Measurements from ENCODE around the gene SHISA2.
"Not testable (repeated sequence)": the region's sequence is repeated elsewhere in the genome, so short reads cannot be mapped to it uniquely, and the experiment has no call there.

SHISA2 gene

DNA sequence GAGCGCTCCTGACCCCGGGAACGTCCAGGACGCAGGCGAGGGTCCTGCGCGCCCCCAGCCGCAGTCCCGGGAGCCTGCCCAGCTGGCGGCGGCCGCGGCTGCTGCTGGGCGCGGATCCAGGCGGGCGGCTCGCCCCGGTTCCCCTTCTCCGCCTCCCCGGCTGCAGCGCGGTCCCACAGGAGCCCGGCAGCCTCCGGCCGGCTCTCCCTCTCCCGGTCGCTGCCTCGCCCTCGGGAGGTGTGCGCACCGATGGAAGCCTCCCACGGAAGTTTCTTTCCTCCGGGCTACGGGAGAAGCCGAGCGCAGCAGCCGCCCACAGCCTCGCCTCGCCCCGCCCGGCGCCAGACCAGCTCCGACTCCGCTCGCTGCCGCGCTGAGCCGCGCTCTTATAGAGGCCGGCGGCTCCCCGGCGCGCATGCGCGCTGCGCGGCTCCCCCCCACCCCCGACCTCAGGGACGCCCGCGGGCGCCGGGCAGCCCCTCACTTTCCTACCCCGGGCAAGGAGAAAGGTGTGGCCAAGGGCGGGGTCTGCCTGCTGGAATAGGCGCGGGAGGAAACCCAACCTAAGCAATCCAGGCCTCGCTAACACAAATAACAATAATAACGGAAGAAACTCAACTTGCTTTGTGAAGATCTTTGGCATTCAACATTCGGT, at the start of gene SHISA2:
SHISA2 (minus strand) TSS at position 360 of the 655 bp plus-strand sequence. CDS start 1,041 bp downstream, outside the sequence.
- peak; percentile 75 for DNase-seq (ENCODE audit: low read depth, low spot score)

- no peak for DNase-seq (ENCODE audit: low read depth, low spot score)
Measured at GRCh38 chr13:26095846-26096610, 44.2 kb upstream of the SHISA2 start.

GRCh38 chr13:26095338-26095737, 43.5 kb upstream of the SHISA2 start:
- DNase-seq (ENCODE audit: low read depth, low spot score), result no peak

DNA sequence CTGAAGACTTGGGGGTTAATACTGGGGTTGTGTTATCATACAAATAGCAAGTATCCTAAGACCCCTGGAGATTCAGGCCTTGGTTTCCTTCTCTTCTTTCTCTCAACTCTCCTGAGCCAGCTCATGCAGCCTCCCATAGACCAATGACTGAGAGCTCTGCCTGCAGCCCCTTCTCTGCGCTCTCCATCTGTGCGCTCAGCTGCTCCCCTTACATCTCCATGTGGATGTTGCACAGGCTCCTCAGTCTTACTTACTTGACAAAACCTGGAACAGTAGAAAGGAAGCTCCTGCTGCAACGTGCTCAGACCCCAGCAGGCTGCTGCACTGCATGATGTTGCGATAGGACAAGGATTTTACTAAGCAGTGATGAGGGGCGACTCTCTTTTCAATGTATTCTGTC, 25.0 kb upstream of the SHISA2 start:
- DNase-seq (ENCODE audit: low read depth, low spot score), result not testable (repeated sequence)

DNA sequence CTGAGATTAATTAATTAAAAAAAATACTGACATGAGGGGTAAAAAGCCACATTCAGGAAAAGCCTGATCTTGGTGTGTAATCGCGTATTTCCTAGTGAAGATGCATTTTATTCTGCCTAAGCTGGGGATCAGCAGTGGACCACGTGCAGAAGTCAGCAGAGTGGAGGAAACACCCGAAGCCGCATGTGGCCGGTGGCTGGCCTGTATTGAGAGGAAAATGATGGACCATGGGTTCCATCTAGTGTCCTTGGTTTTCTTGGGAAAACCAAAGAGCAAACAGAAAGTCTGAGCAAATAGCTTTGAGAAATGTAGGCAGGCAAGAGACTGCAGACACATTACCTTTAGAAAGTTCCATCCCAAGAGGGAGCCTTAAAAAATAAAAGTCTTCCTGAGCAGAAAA, 23.7 kb upstream of the SHISA2 start:
- peak; percentile 8 for DNase-seq (ENCODE audit: low read depth, low spot score)

- peak; percentile 29 for DNase-seq (ENCODE audit: low read depth, low spot score)
Measured at GRCh38 chr13:26074706-26075105, 22.9 kb upstream of the SHISA2 start.

GRCh38 chr13:26072335-26072734, 20.5 kb upstream of the SHISA2 start:
- not testable (repeated sequence) for DNase-seq (ENCODE audit: low read depth, low spot score)

GRCh38 chr13:26071691-26072090, 19.9 kb upstream of the SHISA2 start:
- DNase-seq (ENCODE audit: low read depth, low spot score), result no peak

GRCh38 chr13:26069642-26070041, 17.8 kb upstream of the SHISA2 start:
- not testable (repeated sequence) for DNase-seq (ENCODE audit: low read depth, low spot score)

DNA sequence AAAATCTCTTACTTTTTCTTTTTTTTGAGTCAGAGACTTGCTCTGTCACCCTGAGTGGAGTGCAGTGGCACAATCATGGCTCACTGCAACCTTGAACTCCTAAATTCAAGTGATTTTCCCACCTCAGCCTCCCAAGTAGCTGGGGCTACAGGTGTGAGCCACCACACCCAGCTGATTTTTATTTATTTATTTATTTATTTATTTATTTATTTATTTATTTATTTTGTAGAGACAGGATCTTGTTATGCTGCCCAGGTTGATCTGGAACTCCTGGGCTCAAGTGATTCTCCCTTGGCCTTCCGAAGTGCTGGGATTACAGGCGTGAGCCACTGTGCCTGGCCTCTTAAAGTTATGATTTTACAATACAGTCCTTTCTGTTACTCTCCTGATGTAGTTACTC, 16.6 kb upstream of the SHISA2 start:
- DNase-seq (ENCODE audit: low read depth, low spot score), result not testable (repeated sequence)

DNA sequence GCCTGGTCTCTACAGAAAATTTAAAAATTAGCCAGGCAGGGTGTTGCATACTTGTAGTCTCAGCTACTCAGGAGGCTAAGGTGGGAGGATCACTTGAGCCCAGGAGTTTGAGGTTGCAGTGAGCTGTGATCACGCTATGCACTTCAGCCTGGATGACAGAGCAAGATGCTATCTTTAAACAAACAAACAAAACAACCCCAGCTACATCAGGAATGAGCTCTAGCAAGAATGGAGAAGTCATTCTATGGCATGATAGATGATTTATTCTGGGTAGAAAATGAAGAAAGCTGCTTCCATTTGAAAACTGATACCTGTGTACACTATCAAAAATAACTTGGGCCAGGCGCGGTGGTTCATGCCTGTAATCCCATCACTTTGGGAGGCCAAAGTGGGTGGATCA, 15.8 kb upstream of the SHISA2 start:
- no peak for DNase-seq (ENCODE audit: low read depth, low spot score)

GRCh38 chr13:26066492-26066891, 14.7 kb upstream of the SHISA2 start:
- DNase-seq (ENCODE audit: low read depth, low spot score), result not testable (repeated sequence)

DNA sequence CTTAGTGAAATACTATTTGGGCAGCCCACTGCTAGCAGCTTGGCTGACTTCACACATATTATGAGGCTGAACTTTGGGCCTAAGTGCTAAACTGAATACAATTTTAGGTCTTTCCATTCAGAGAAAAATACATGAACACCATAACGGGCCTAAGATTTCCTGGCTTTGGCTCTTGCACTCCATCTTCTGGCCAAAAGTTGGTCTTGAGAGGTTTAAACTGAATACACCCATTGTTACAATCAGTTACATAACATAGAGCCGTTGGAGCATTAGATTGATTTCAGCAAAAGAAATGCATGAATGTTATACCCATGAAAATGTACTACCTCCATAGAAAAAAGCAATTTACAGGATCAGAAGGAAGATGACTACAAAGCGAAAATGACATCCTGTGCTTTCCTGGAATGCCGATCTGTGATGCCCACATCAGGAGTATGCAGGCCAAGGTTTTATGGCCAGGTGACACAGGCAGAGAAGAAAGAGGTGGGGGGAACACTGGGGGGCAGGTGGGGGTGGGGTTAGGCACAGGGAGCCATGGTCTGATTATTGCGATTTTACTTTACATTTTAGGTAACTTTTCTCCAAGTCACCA, 11.1 kb upstream of the SHISA2 start:
- DNase-seq (ENCODE audit: low read depth, low spot score), result peak; percentile 18

GRCh38 chr13:26061947-26062346, 10.1 kb upstream of the SHISA2 start:
- no peak for DNase-seq (ENCODE audit: low read depth, low spot score)

DNA sequence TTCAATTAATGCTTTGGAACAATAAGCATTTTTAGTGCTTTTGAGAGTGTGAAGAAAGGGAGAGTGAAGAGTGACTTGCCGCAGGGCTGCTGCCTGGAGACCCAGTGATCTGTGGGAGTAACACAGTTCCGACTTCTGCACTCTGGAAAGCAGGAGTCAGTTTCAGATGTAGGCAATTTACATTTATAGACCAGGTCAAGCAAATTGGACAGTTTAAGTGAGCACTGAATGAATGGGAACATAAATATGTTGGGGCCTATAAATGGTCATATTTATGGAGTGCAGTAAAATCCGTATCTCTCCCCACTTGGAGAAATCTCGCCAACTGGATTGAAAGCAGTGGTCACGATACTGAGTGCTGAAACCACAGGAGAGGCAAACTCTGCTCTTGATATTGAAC, 9.4 kb upstream of the SHISA2 start:
- DNase-seq (ENCODE audit: low read depth, low spot score), result no peak

DNA sequence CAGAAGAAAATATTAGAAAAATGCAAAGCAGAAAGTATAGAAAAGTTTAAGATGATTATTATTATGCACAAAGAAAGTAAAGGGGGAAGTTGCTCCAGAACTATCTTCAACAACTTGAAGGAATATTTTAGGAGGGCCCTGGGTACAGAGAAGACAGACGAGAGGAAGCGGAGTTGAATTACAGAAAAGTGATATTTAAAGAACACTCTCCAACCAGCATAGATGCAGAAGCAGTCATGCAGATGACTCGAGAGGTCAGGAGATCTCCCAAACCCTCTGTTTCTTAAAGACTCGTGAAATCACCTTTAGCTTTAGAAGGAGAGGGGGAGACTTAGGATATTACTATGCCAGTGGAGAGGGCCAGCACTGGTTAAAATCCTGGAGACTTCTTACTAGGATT, 8.5 kb upstream of the SHISA2 start:
- DNase-seq (ENCODE audit: low read depth, low spot score), result no peak

GRCh38 chr13:26058704-26059103, 6.9 kb upstream of the SHISA2 start:
- DNase-seq (ENCODE audit: low read depth, low spot score), result no peak

- DNase-seq (ENCODE audit: low read depth, low spot score), result no peak
Measured at GRCh38 chr13:26054896-26055295, 3.1 kb upstream of the SHISA2 start.

GRCh38 chr13:26053418-26053980, 1.7 kb upstream of the SHISA2 start:
- DNase-seq (ENCODE audit: low read depth, low spot score), result no peak

DNA sequence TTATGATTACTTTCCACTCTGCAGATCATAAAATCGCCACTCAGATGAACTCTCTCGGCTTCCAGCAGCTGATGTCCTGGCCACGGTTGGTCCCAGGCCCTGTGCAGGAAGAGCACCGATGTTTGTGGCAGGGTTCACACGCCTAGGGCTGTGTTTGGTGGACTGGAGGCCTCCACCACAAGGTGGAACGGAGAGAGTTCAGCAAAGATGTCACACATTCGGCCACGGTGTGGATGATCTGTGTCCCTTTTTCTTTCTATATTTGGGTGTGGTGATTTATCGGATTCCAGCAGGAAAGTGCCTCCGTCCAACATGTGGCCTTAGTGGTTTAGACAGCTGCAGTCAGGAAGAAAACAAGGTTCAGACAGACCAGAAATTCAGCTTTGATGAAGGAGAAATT, 521 bp upstream of the SHISA2 start:
- peak; percentile 40 for DNase-seq (ENCODE audit: low read depth, low spot score)

DNA sequence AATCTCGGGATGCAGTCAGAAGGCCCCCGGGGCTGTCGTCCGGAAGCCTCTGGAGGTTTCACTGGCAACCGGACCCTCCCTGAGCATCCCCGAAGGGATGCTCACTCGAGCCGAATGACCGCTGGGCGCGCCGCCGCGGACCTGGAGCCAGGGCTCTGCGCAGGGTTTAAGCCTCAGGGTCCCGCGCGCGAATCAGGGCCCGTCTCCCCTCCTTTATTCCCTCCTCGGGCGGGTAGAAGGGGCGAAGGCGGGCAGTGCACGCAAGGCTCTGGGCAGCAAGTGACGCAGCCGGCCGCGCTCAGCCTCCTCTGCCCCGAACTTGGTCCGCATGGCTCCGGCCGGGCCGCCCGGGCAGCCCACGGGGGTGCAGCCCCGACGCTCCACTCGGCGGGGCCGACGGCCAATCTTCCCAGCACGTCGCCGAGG, 572 bp downstream of the SHISA2 start:
- peak; percentile 42 for DNase-seq (ENCODE audit: low read depth, low spot score)

- DNase-seq (ENCODE audit: low read depth, low spot score), result peak; percentile 53
Measured at GRCh38 chr13:26050568-26051230, 1.1 kb downstream of the SHISA2 start.
